GM19099 (cell line): ENCODE measurements around the gene RMC1.

Experiments
- POLR2A ChIP-seq: IDR thresholded peaks from 3 replicates; pipeline ENCODE4 v1.6.1; 2011; ENCODE audit warnings: low read depth; ENCODE audit not compliant: insufficient read length; ENCODE audit errors: extremely low read depth

Gene RMC1

DNA sequence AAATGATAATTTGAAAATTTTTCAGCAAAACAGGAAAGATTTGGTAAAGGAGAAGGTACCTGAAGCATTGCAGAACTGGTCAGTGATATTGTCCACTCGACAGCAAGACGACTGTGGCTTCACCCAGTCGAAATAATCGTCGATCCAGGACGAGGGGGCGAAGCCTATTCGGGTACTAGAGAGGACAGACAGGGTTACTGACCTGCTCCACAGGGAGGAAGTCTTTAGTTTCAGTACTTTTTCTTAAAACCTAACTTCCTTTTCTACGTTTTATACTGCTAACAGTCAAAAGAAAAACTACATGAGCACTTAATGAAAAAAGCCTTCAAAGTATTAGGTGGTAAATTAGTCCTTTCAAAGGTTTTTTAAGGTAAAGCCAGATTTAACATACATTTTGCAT lies 36.0 kb downstream of the RMC1 start:
- no peak for TF ChIP-seq POLR2A

DNA sequence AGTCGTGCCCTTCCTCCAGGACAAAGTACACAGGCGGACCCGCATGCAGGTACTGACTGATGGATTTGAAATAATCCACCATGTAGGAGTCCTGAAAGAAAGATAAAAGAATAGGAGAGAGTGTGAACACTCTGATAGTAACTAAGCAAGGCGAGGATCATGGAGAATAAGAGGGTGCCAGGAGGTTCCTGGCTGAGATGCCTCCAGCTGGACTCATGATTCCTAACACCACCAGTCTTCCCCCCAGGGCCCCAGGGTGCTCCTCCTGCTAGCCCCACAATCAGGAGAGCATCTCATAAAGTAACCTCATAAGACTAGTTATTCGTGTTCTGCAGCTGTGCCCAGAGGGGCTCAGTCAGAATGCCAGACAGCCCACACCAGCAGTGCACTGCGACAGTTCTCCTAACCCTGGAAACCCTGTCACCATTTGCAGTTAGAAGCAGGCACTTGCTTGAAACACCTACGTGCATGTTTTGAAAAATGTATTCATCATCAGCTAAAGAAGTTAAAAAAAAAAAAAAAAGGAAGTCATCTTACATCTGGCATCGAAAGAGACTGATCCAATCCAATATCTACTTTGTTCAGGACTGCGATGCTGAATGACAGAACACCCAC lies 36.7 kb downstream of the RMC1 start:
- TF ChIP-seq POLR2A = no peak

GRCh38 chr18:23540867-23541266 lies 37.6 kb downstream of the RMC1 start:
- TF ChIP-seq POLR2A = no peak

DNA sequence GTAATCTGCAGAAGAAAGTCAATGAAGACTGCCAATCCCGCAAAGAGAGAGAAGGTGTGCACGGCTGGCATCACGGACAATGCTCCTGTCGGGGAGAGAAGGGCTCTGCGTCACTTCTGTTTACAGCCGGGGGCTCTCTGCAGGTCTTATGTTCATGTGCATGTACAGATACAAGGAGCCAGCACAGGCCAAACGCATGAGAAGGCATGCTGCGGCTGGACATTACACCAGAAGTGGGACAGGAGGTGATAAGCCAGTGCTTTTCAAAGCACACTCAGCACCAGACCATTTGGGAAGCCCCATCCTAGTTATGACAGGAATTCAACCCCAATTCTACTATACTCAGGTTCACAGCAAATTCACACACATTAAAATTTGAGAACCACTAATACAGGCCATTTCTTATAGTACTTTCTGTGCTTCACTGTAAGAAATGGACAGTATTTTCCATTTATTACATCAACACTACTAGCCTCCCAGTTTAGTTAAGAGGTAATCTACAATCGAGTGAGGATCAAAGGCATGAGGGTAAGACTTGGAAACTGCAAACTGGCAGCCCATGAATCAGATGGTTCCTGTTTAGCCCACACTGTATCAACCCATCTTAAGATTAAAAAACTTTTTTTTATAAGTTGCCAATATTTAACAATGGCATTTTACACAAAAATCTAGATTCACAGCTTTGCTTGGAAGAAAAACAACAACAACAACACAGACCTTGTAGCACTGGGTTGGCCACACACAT lies 38.2 kb downstream of the RMC1 start:
- no peak for TF ChIP-seq POLR2A

DNA sequence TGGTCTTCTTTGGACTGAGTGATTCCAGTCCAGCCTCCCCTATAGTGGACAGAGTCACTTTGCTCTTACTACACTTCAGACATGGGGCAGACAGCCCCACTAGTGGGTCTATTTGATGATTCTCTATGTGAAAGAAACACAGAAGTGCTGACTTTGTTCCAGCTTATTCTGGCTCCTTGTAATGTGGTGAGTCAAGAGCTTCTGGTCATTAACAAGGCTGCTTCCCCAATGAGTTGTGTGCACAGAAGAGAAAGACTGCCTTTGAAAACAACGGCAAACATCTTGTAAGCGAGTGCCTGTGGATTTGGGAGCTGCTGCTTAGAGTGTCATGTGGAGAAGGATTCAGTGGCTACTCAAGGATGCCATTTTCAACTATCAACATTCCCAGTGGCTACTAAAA lies 39.1 kb downstream of the RMC1 start:
- no peak for TF ChIP-seq POLR2A

- TF ChIP-seq POLR2A = no peak
Measured at GRCh38 chr18:23545247-23545789, 42.0 kb downstream of the RMC1 start.

DNA sequence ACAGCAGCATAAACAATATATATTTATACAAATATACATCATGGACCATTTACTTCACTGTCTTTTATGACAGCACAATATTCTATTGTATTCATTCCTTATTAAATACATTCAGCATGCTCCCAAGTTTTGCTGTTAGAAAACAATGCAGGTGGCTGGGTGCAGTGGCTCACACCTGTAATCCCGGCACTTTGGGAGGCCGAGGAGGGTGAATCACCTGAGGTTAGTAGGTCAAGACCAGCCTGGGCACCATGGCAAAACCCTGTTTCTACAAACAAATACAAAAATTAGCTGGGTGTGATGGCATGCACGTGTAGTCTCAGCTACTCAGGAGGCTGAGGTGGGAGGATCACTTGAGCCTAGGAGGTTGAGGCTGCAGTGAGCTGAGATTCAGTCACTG lies 44.0 kb downstream of the RMC1 start:
- no peak for TF ChIP-seq POLR2A

- no peak for TF ChIP-seq POLR2A
Measured at GRCh38 chr18:23547846-23548245, 44.5 kb downstream of the RMC1 start.

DNA sequence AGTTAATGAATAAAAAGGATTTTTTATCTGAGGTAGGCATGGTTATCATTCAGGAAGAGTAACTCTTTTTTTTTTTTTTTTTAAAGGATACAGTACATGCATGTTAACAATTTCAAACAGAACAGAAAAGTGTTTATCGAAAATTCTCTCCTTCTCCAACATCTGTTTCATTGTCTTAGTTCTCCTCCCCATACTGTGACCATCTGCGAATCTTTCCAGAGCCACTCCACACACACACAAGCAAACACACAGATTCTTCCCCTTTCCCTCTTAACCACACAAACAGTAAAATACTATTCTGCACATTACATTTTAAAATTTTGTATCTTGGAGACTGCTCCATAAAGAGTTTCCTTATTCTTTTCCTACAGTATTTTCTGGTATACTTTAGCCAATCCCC lies 45.0 kb downstream of the RMC1 start:
- no peak for TF ChIP-seq POLR2A

- no peak for TF ChIP-seq POLR2A
Measured at GRCh38 chr18:23548719-23549118, 45.4 kb downstream of the RMC1 start.

DNA sequence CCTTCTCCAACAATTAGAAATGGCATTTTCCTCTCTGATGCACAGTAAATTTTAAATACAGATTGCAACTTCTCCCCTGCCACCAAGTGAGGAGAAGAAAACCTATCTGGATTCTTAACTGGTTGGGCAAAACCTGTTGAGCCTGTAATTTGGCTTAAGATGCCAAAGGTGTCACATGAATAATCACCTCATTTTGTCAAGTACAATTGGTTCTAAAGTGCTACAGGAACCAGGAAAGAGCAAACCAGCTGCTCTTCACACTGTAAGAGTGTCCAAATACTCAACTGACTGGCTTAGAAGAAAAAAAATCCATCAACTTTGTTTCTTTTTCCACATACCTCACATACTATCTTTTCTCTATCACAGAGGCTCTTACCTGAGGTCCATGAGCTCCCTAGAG lies 47.6 kb downstream of the RMC1 start:
- TF ChIP-seq POLR2A = no peak

GRCh38 chr18:23551978-23552377 lies 48.7 kb downstream of the RMC1 start:
- TF ChIP-seq POLR2A = no peak

DNA sequence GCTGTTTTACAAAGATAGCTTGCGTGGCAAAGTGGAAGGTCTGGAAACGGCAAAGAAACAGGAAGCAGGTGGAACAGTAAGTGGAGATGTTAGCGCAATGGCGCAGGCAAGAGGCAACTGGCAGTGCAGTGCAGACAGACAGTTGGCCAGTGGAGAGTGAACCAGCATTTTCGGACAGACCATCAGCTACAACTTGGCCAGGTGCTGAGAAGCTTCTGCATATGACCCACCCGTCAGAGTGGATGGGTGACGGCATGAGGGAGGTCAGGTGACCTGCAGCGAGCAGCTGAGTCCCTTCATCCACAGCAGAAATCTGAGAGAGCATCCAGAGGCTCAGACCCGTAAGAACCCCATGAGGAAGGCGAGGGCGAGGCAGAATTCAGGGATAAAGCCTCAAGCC lies 49.2 kb downstream of the RMC1 start:
- no peak for TF ChIP-seq POLR2A

GRCh38 chr18:23553887-23554286 lies 50.6 kb downstream of the RMC1 start:
- TF ChIP-seq POLR2A = no peak

DNA sequence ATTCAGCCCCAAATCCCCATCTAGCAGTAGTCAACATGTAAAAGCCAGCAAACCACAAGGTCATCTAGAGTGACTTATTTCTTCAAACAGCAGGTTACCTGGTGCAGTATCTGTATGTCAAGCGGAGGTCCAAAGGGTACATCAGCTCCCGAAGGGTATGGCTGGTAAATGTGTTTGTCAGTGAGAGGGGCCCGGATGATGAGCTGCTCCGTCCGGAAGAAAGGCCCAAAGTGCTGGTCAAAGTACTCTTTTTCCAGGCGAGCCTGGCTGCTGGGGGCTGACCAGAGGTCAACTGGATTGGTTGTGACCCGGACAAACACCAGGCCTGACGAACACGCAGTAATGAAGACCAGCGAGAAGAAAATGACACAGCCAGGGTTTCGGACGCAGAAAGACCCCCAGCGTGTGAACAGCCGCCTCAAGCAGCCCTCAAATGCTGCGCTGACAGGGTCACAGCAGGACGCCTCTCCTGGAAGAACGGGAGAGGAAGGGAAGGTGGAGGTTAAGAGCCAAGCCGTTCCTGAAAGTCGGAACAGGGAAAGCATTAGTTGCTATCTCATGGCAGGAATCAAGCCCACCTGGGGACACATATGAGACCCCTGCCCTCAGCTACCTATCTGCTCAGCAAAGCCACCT lies 53.0 kb downstream of the RMC1 start:
- TF ChIP-seq POLR2A = no peak

DNA sequence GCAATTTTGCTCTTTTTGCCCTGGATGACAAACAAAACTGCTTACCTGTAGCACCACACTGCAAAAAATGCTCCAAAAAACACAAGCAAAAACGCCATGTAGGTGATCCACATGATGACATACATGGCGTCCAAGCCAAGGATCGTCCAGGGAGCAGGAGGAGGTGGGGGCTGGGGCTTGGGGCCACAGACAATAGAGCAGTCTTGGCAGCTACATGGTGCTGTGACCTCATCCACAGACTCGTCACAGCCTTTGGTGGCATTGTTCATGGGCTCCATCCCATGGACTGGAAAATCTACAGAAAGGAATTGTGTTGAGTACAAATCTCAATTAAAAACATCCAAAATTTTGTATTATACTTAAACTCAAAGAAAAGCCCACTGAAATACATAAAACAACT lies 56.9 kb downstream of the RMC1 start:
- no peak for TF ChIP-seq POLR2A
